Left lung (tissue), 10 donors: ENCODE data around the gene PKP4. TPM values are rescaled to one million over a fixed set of nuclear protein-coding genes. Genes with fewer than 3 reads are reported as not detected.

Experiments used
- ATAC-seq: fragments of 200-7000 bp; cut with Tn5 transposase; one replicate; pipeline ENCODE4 v1.9.1; 2020; ENCODE audit warnings: moderate library complexity
- DNase-seq, 4 donors: peaks; one replicate each; pipeline ENCODE4 v3.0.0-alpha.2; 2013 to 2020
- H3K27ac ChIP-seq, 2 donors: fragments of 200-600 bp; sonication (generic) in 1 of 2; one replicate each; pipeline versions ENCODE4 v1.5.0 to v1.8.0; 2020 to 2021
- H3K27me3 ChIP-seq, 2 donors: fragments of 200-600 bp; sonication (generic) in 1 of 2; one replicate each; pipeline versions ENCODE4 v1.5.0 to v1.8.0; 2020 to 2021
- H3K36me3 ChIP-seq, 2 donors: fragments of 200-600 bp; sonication (generic) in 1 of 2; one replicate each; pipeline versions ENCODE4 v1.5.0 to v1.8.0; 2020 to 2021
- H3K4me1 ChIP-seq, 2 donors: fragments of 200-600 bp; one replicate each; pipeline ENCODE4 v1.8.0; 2021
- H3K4me3 ChIP-seq, 2 donors: fragments of 200-600 bp; sonication (generic) in 1 of 2; one replicate each; pipeline versions ENCODE4 v1.5.0 to v1.8.0; 2020 to 2021; ENCODE audit warnings: mild to moderate bottlenecking in 1 of 2
- H3K9me3 ChIP-seq, 2 donors: fragments of 200-600 bp; sonication (generic) in 1 of 2; one replicate each; pipeline versions ENCODE4 v1.5.0 to v1.8.0; 2020 to 2021
- CTCF ChIP-seq, 2 donors: fragments of 200-600 bp; sonication (generic) in 1 of 2; IDR thresholded peaks; one replicate each; pipeline versions ENCODE4 v1.5.0 to v1.8.0; 2021; ENCODE audit warnings: antibody characterized with exemption in 2 of 2
- intact Hi-C, 2 donors: fragments of 100-400 bp; cut with DNase I; formaldehyde crosslinking; loops; one replicate each; pipeline versions ENCODE4 v1.11.2 to v1.14.2; 2022
- polyA plus RNA-seq, 6 donors: library from polyadenylated mRNA; unstranded; fragments of 120-200 nt; gene quantifications; one replicate each; pipeline ENCODE4 v1.2.1, GENCODE V29; 2013; ENCODE audit not compliant: insufficient read length in 6 of 6
- total RNA-seq, 2 donors: library from RNA; stranded (reverse); fragmentation: NEBNext Ultra II Directional; extraction: Animal tissue kit (Norgen Biotek cat#: 25700); gene quantifications; one replicate each; pipeline ENCODE4 v1.2.1, GENCODE V29; 2021
- donor health status: DM: no; HTN: yes; CAD: no.
- donor health status: DM: no; HTN: no; CAD: no.

The PKP4 gene
- total and polyA plus RNA-seq, 8 donors = 48.3 to 129 (median 110) TPM

- DNase-seq (no peak), ATAC-seq (no peak)
- no peak for TF ChIP-seq CTCF (IDR thresholded peaks at IDR 0.05)
- H3K27ac ChIP-seq = no peak overlapping the region
- no peaks in the 10 kb centered on the region for H3K27me3 ChIP-seq
- intact Hi-C loops = no loop called here
- peaks cover 0 to 21% of the 10 kb centered on the region in 2 donors for H3K36me3 ChIP-seq
- H3K4me3 ChIP-seq = no peak overlapping the region
- no peaks in the 10 kb centered on the region for H3K4me1 ChIP-seq
- H3K9me3 ChIP-seq = no peaks in the 10 kb centered on the region
These were observed 193.1 kb downstream of the PKP4 start for GRCh38 chr2:158649846-158650245.

- peaks cover 0 to 21% of the 10 kb centered on the region in 2 donors for H3K36me3 ChIP-seq
- DNase-seq (no peak), ATAC-seq (no peak)
- TF ChIP-seq CTCF (IDR thresholded peaks at IDR 0.05) = no peak
- H3K9me3 ChIP-seq = no peaks in the 10 kb centered on the region
- no peaks in the 10 kb centered on the region for H3K4me1 ChIP-seq
- H3K27ac ChIP-seq = no peak overlapping the region
- H3K27me3 ChIP-seq = no peaks in the 10 kb centered on the region
- no peak overlapping the region for H3K4me3 ChIP-seq
- intact Hi-C loops = no loop called here
These were observed 194.1 kb downstream of the PKP4 start for GRCh38 chr2:158650646-158651357.

- ATAC-seq (no peak), DNase-seq (no peak)
- no peak for TF ChIP-seq CTCF (IDR thresholded peaks at IDR 0.05)
- Histone ChIP-seq H3K4me1 (no peaks in the 10 kb centered on the region), H3K27ac (no peak overlapping the region), H3K27me3 (no peaks in the 10 kb centered on the region), H3K36me3 (peaks cover 0 to 20% of the 10 kb centered on the region in 2 donors), H3K4me3 (no peak overlapping the region), H3K9me3 (no peaks in the 10 kb centered on the region)
- intact Hi-C loops = no loop called here
These were observed 194.8 kb downstream of the PKP4 start for GRCh38 chr2:158651358-158652057.

- Histone ChIP-seq H3K27ac (no peak overlapping the region), H3K4me3 (no peak overlapping the region), H3K4me1 (peaks cover 0 to 4% of the 10 kb centered on the region in 2 donors), H3K36me3 (peaks cover 0 to 31% of the 10 kb centered on the region in 2 donors), H3K9me3 (no peaks in the 10 kb centered on the region), H3K27me3 (no peaks in the 10 kb centered on the region)
- ATAC-seq (no peak), DNase-seq (no peak)
- TF ChIP-seq CTCF (IDR thresholded peaks at IDR 0.05) = no peak
- intact Hi-C loops = no loop called here
These were observed 198.9 kb downstream of the PKP4 start for GRCh38 chr2:158655628-158656027.

GRCh38 chr2:158656492-158657229 is 199.9 kb downstream of the PKP4 start:
- H3K4me3 ChIP-seq = no peak overlapping the region
- peak in 2 of 4 donors; percentile 54 to 72 for DNase-seq
- H3K27me3 ChIP-seq = no peaks in the 10 kb centered on the region
- no peaks in the 10 kb centered on the region for H3K9me3 ChIP-seq
- H3K27ac ChIP-seq = no peak overlapping the region
- TF ChIP-seq CTCF (IDR thresholded peaks at IDR 0.05) = no peak
- no peak for ATAC-seq
- H3K36me3 ChIP-seq = peaks cover 0 to 35% of the 10 kb centered on the region in 2 donors
- peaks cover 0 to 4% of the 10 kb centered on the region in 2 donors for H3K4me1 ChIP-seq
- intact Hi-C loops = no loop called here
